Thymus (tissue), 11 donors: ENCODE data around the gene STMN3. TPM values are rescaled to one million over a fixed set of nuclear protein-coding genes. Genes with fewer than 3 reads are reported as not detected.

Source experiments
- DNase-seq, 9 donors: peaks; one replicate each; pipeline ENCODE4 v3.0.0-alpha.2; 2013; ENCODE audit warnings: low spot score in 9 of 9, low read depth in 6 of 9, missing footprints in 1 of 9
- H3K27ac ChIP-seq, 2 donors: one replicate each; pipeline ENCODE4 v1.5.1; 2013; ENCODE audit warnings: control low read depth in 1 of 2, low read depth in 1 of 2, low read length in 1 of 2, mild to moderate bottlenecking in 1 of 2, moderate library complexity in 1 of 2
- H3K27me3 ChIP-seq, 2 donors: one replicate each; pipeline ENCODE4 v1.5.1; 2013; ENCODE audit warnings: low read length in 1 of 2; ENCODE audit not compliant: control insufficient read depth in 2 of 2, insufficient read depth in 1 of 2
- H3K36me3 ChIP-seq, 2 donors: one replicate each; pipeline ENCODE4 v1.5.1; 2013; ENCODE audit warnings: low read length in 1 of 2, mild to moderate bottlenecking in 1 of 2, moderate library complexity in 1 of 2; ENCODE audit not compliant: control insufficient read depth in 2 of 2, insufficient read depth in 2 of 2
- H3K4me1 ChIP-seq, 2 donors: one replicate each; pipeline ENCODE4 v1.5.1; 2013; ENCODE audit warnings: low read length in 2 of 2; ENCODE audit not compliant: control insufficient read depth in 2 of 2, insufficient read depth in 2 of 2
- H3K4me3 ChIP-seq, 2 donors: one replicate each; pipeline ENCODE4 v1.5.1; 2013; ENCODE audit warnings: low read length in 2 of 2, control low read depth in 1 of 2, mild to moderate bottlenecking in 1 of 2
- H3K9me3 ChIP-seq, 2 donors: one replicate each; pipeline ENCODE4 v1.5.1; 2013; ENCODE audit warnings: low read length in 1 of 2, mild to moderate bottlenecking in 1 of 2; ENCODE audit not compliant: control insufficient read depth in 2 of 2, insufficient read depth in 1 of 2
- WGBS: extraction: QIAGEN DNeasy Blood & Tissue Kit; methylation state at CpG from one replicate; pipeline ENCODE4 v1.1.7; 2013; 5-methylcytosine and 5-hydroxymethylcytosine counted together
- polyA plus RNA-seq: library from polyadenylated mRNA; stranded (reverse); fragments of 200-250 nt; gene quantifications from one replicate; pipeline ENCODE4 v1.2.3, GENCODE V29; 2013
- total RNA-seq: library from RNA; stranded (reverse); fragments of 120-200 nt; gene quantifications from one replicate; pipeline ENCODE4 v1.2.4, GENCODE V29; 2013
- donor health status: healthy.

STMN3 gene
- total and polyA plus RNA-seq, 2 donors: 71.5 to 77.9 TPM

- 92% methylated on average over 11 of the region's 11 CpGs for WGBS
- Histone ChIP-seq H3K27me3 (no peaks in the 10 kb centered on the region), H3K9me3 (no peaks in the 10 kb centered on the region), H3K36me3 (peaks cover 39 to 50% of the 10 kb centered on the region in 2 donors), H3K4me1 (no peaks in the 10 kb centered on the region), H3K4me3 (no peak overlapping the region), H3K27ac (no peak overlapping the region)
- no peak for DNase-seq
Measured at GRCh38 chr20:63668351-63668750, 15.1 kb upstream of the STMN3 start.

GRCh38 chr20:63667858-63668257 is 14.6 kb upstream of the STMN3 start:
- DNase-seq: no peak
- H3K4me1 ChIP-seq: no peaks in the 10 kb centered on the region

GRCh38 chr20:63665708-63666107 is 12.5 kb upstream of the STMN3 start:
- WGBS: over 99% methylated on average over 14 of the region's 14 CpGs
- Histone ChIP-seq H3K27ac (no peak overlapping the region), H3K4me3 (no peak overlapping the region), H3K27me3 (no peaks in the 10 kb centered on the region), H3K36me3 (peaks cover 55 to 65% of the 10 kb centered on the region in 2 donors), H3K9me3 (no peaks in the 10 kb centered on the region), H3K4me1 (no peaks in the 10 kb centered on the region)
- DNase-seq: no peak

More at GRCh38 chr20:63667858-63668257, 14.6 kb upstream of the STMN3 start:
- Histone ChIP-seq H3K4me3 (no peak overlapping the region), H3K27me3 (no peaks in the 10 kb centered on the region), H3K27ac (no peak overlapping the region), H3K36me3 (peaks cover 43 to 55% of the 10 kb centered on the region in 2 donors), H3K9me3 (no peaks in the 10 kb centered on the region)
- 96% methylated on average over 16 of the region's 16 CpGs for WGBS

GRCh38 chr20:63664861-63665594 is 11.8 kb upstream of the STMN3 start:
- Histone ChIP-seq H3K4me1 (no peaks in the 10 kb centered on the region), H3K36me3 (peaks cover 56 to 70% of the 10 kb centered on the region in 2 donors), H3K4me3 (no peak overlapping the region), H3K27me3 (no peaks in the 10 kb centered on the region), H3K27ac (no peak overlapping the region), H3K9me3 (no peaks in the 10 kb centered on the region)
- DNase-seq: no peak
- WGBS: 92% methylated on average over 18 of the region's 18 CpGs

- Histone ChIP-seq H3K4me1 (peaks cover 2% of the 10 kb centered on the region in 2 donors), H3K36me3 (peaks cover 56 to 70% of the 10 kb centered on the region in 2 donors), H3K4me3 (no peak overlapping the region), H3K27me3 (no peaks in the 10 kb centered on the region), H3K9me3 (no peaks in the 10 kb centered on the region), H3K27ac (no peak overlapping the region)
- 98% methylated on average over 22 of the region's 22 CpGs for WGBS
- DNase-seq: no peak
Measured at GRCh38 chr20:63664143-63664851, 11.1 kb upstream of the STMN3 start.

GRCh38 chr20:63663332-63664066 is 10.3 kb upstream of the STMN3 start:
- H3K27ac ChIP-seq: no peak overlapping the region
- WGBS: 98% methylated on average over 26 of the region's 26 CpGs
- peaks cover 52 to 65% of the 10 kb centered on the region in 2 donors for H3K36me3 ChIP-seq
- no peaks in the 10 kb centered on the region for H3K9me3 ChIP-seq
- no peaks in the 10 kb centered on the region for H3K27me3 ChIP-seq
- no peak for DNase-seq
- H3K4me1 ChIP-seq: peaks cover 6 to 9% of the 10 kb centered on the region in 2 donors
- no peak overlapping the region for H3K4me3 ChIP-seq

- Histone ChIP-seq H3K27ac (no peak overlapping the region), H3K9me3 (no peaks in the 10 kb centered on the region), H3K27me3 (no peaks in the 10 kb centered on the region), H3K4me1 (peaks cover 6 to 12% of the 10 kb centered on the region in 2 donors), H3K4me3 (no peak overlapping the region), H3K36me3 (peaks cover 46 to 58% of the 10 kb centered on the region in 2 donors)
- 98% methylated on average over 9 of the region's 9 CpGs for WGBS
- no peak for DNase-seq
Measured at GRCh38 chr20:63662813-63663189, 9.6 kb upstream of the STMN3 start.

- Histone ChIP-seq H3K9me3 (no peaks in the 10 kb centered on the region), H3K36me3 (peaks cover 40 to 52% of the 10 kb centered on the region in 2 donors), H3K27me3 (no peaks in the 10 kb centered on the region), H3K4me3 (no peak overlapping the region), H3K4me1 (peaks cover 12 to 18% of the 10 kb centered on the region in 2 donors), H3K27ac (no peak overlapping the region)
- 94% methylated on average over 33 of the region's 33 CpGs for WGBS
- no peak for DNase-seq
Measured at GRCh38 chr20:63661959-63662812, 9.0 kb upstream of the STMN3 start.
